SU-DHL-6 (cell line): ENCODE measurements around the gene ZDHHC11.

ENCODE experiments used
- EZH2phosphoT487 ChIP-seq: fragments of 200-600 bp; sonication (generic), shearing (Covaris generic); conservative IDR thresholded peaks from 2 replicates; pipeline ENCODE4 v1.6.1; 2018; ENCODE audit warnings: mild to moderate bottlenecking, antibody characterized with exemption, low read length, moderate library complexity, mixed read lengths
- TF ChIP-seq, protein P1 (sequence below): fragments of 200-600 bp; sonication (generic); IDR thresholded peaks from one replicate; pipeline ENCODE4 v1.5.1; 2017; ENCODE audit warnings: antibody characterized with exemption, mild to moderate bottlenecking, low read length, moderate library complexity; ENCODE audit not compliant: insufficient read depth, poor library complexity, severe bottlenecking

DNA sequence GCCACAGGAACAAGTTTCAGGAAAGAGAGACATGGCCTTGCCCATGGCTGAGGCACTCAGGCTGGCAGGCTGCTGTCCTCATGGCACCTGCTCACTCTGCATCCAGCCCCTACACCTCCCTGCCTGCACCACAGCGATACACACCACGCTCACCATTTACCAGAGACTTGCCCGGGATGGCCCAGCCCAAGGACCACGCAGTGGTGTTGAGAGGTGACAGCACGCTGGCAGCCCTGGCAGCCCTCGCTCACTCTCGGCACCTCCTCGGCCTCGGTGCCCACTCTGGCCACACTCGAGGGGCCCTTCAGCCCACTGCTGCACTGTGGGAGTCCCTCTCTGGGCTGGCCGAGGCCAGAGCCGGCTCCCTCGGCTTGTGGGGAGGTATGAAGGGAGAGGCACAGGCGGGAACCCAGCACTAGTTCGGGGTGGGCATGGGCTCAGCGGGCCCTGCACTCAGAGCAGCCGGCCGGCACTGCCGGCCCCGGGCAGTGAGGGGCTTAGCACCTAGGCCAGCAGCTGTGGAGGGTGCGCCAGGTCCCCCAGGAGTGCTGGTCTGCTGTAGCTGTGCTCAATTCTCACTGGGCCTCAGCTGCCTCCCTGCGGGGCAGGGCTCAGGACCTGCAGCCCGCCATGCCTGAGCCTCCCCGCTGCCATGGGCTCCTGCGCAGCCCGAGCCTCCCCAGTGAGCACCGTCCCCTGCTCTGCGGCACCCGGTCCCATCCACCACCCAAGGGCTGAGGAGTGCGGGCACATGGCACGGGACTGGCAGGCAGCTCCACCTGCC, 86.6 kb downstream of the ZDHHC11 start:
- TF ChIP-seq, protein P1, sequence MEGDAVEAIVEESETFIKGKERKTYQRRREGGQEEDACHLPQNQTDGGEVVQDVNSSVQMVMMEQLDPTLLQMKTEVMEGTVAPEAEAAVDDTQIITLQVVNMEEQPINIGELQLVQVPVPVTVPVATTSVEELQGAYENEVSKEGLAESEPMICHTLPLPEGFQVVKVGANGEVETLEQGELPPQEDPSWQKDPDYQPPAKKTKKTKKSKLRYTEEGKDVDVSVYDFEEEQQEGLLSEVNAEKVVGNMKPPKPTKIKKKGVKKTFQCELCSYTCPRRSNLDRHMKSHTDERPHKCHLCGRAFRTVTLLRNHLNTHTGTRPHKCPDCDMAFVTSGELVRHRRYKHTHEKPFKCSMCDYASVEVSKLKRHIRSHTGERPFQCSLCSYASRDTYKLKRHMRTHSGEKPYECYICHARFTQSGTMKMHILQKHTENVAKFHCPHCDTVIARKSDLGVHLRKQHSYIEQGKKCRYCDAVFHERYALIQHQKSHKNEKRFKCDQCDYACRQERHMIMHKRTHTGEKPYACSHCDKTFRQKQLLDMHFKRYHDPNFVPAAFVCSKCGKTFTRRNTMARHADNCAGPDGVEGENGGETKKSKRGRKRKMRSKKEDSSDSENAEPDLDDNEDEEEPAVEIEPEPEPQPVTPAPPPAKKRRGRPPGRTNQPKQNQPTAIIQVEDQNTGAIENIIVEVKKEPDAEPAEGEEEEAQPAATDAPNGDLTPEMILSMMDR, result no peak
- TF ChIP-seq EZH2phosphoT487, result no peak
